GM23248 (cell line): ENCODE results near the gene SNX25. TPM values are rescaled to one million over a fixed set of nuclear protein-coding genes. Genes with fewer than 3 reads are reported as not detected.
A peak's percentile ranks its signal among the peaks of the same experiment; 100 is the strongest.

Source experiments
- DNase-seq: peaks from one replicate; pipeline ENCODE4 v3.0.0-alpha.2; 2015
- H2AFZ ChIP-seq: fragments of 200-600 bp; sonication (generic); 2 replicates; pipeline ENCODE4 v1.6.1; 2016; ENCODE audit warnings: antibody characterized with exemption
- H3F3A ChIP-seq: fragments of 200-600 bp; sonication (generic); 2 replicates; pipeline ENCODE4 v1.6.1; 2016; ENCODE audit warnings: mild to moderate bottlenecking, antibody characterized with exemption, mixed run types; ENCODE audit not compliant: insufficient read depth
- H3K27ac ChIP-seq: fragments of 200-600 bp; sonication (generic); 2 replicates; pipeline ENCODE4 v1.5.1; 2016; ENCODE audit warnings: mild to moderate bottlenecking
- H3K27me3 ChIP-seq: fragments of 200-600 bp; sonication (generic); replicated peaks from 2 replicates; pipeline ENCODE4 v1.6.1; 2016; ENCODE audit warnings: mild to moderate bottlenecking; ENCODE audit not compliant: insufficient read depth
- H3K36me3 ChIP-seq: fragments of 200-600 bp; sonication (generic); 2 replicates; pipeline ENCODE4 v1.6.1; 2016; ENCODE audit warnings: low read depth, mild to moderate bottlenecking
- H3K4me1 ChIP-seq: fragments of 200-600 bp; sonication (generic); 2 replicates; pipeline ENCODE4 v1.6.1; 2016; ENCODE audit warnings: mild to moderate bottlenecking; ENCODE audit not compliant: insufficient read depth
- H3K4me2 ChIP-seq: fragments of 200-600 bp; sonication (generic); one replicate; pipeline ENCODE4 v1.6.1; 2016; ENCODE audit warnings: mild to moderate bottlenecking; ENCODE audit not compliant: unreplicated experiment
- H3K4me3 ChIP-seq: fragments of 200-600 bp; sonication (generic); 2 replicates; pipeline ENCODE4 v1.5.1; 2016; ENCODE audit warnings: mild to moderate bottlenecking
- H3K79me2 ChIP-seq: fragments of 200-600 bp; sonication (generic); 2 replicates; pipeline ENCODE4 v1.6.1; 2016; ENCODE audit warnings: mild to moderate bottlenecking; ENCODE audit not compliant: insufficient read depth
- H3K9ac ChIP-seq: fragments of 200-600 bp; sonication (generic); 2 replicates; pipeline ENCODE4 v1.6.1; 2016; ENCODE audit warnings: mild to moderate bottlenecking
- H3K9me2 ChIP-seq: fragments of 200-600 bp; sonication (generic); 2 replicates; pipeline ENCODE4 v1.6.1; 2016; ENCODE audit warnings: mixed run types, mild to moderate bottlenecking, moderate library complexity; ENCODE audit not compliant: insufficient read depth
- H3K9me3 ChIP-seq: fragments of 200-600 bp; sonication (generic); one replicate; pipeline ENCODE4 v1.6.1; 2017; ENCODE audit warnings: low read depth
- H4K20me1 ChIP-seq: fragments of 200-600 bp; sonication (generic); 2 replicates; pipeline ENCODE4 v1.6.0; 2016; ENCODE audit not compliant: insufficient read depth
- EZH2 ChIP-seq: fragments of 200-600 bp; sonication (generic); IDR thresholded peaks from 2 replicates; pipeline ENCODE4 v1.6.1; 2018; ENCODE audit warnings: antibody characterized with exemption, mild to moderate bottlenecking; ENCODE audit not compliant: insufficient read depth, poor library complexity, severe bottlenecking
- EZH2phosphoT487 ChIP-seq: fragments of 200-600 bp; sonication (generic); IDR thresholded peaks from 2 replicates; pipeline ENCODE4 v1.6.1; 2018; ENCODE audit warnings: antibody characterized with exemption, moderate library complexity, mild to moderate bottlenecking, low read depth; ENCODE audit not compliant: insufficient read depth
- WGBS, 2 experiments: methylation state at CpG; one replicate each; pipeline ENCODE4 v1.1.6; 2015 to 2017; ENCODE audit warnings: low lambda C conversion rate in 2 of 2, low coverage in 1 of 2; ENCODE audit errors: missing lambda C conversion rate in 2 of 2; 5-methylcytosine and 5-hydroxymethylcytosine counted together
- in situ Hi-C: fragments of 300-500 bp; cut with MboI; formaldehyde crosslinking; loops from 2 replicates; pipeline ENCODE4 v1.15.0; 2020
- polyA plus RNA-seq: library from polyadenylated mRNA; unstranded; fragments of >200 nt; fragmentation: Nextera tagmentation; extraction: Ambion mirVana; gene quantifications from 2 replicates; pipeline ENCODE4 v1.2.1, GENCODE V29; 2016
- total RNA-seq: library from RNA; depleted of rRNA; stranded (reverse); fragments of >200 nt; shearing (Covaris generic); gene quantifications from 2 replicates; pipeline ENCODE4 v1.2.3, GENCODE V29; 2014

SNX25 gene
- total and polyA plus RNA-seq, 2 experiments from 2014 or later = 8.2 to 50.0 TPM

- Histone ChIP-seq H3K9ac (no peak overlapping the region), H3K9me2 (no peaks in the 10 kb centered on the region), H3K4me3 (no peak overlapping the region), H2AFZ (no peak overlapping the region), H3K4me2 (no peak overlapping the region), H3K9me3 (no peaks in the 10 kb centered on the region), H4K20me1 (no peaks in the 10 kb centered on the region), H3K36me3 (no peaks in the 10 kb centered on the region), H3F3A (peaks cover 25% of the 10 kb centered on the region), H3K27ac (no peak overlapping the region), H3K4me1 (peaks cover 38% of the 10 kb centered on the region), H3K27me3 (no peaks in the 10 kb centered on the region), H3K79me2 (peaks cover 99% of the 10 kb centered on the region)
- TF ChIP-seq EZH2 = no peak
- no peak for TF ChIP-seq EZH2phosphoT487
- 86 to 89% methylated on average over 6 of the region's 6 CpGs for WGBS, 2 experiments
- in situ Hi-C loops = no loop called here
- DNase-seq = no peak
Observed at GRCh38 chr4:185217408-185217975, 8.1 kb downstream of the SNX25 start.

- peaks cover 46% of the 10 kb centered on the region for H3K4me1 ChIP-seq
- in situ Hi-C loops = no loop called here
Observed at GRCh38 chr4:185218312-185218711, 8.9 kb downstream of the SNX25 start.

GRCh38 chr4:185219551-185220344 lies 10.3 kb downstream of the SNX25 start:
- H3F3A ChIP-seq = peaks cover 41% of the 10 kb centered on the region
- H3K4me3 ChIP-seq = peak overlapping the region; percentile 19; the same call in 1 of the 2 replicates
- WGBS, 2 experiments = 42 to 44% methylated on average over 3 of the region's 3 CpGs
- H3K27me3 ChIP-seq = no peaks in the 10 kb centered on the region
- peaks cover 54% of the 10 kb centered on the region for H3K4me1 ChIP-seq
- H4K20me1 ChIP-seq = no peaks in the 10 kb centered on the region
- H3K9me2 ChIP-seq = no peaks in the 10 kb centered on the region
- peak overlapping the region; percentile 22; the same call in 1 of the 2 replicates for H3K9ac ChIP-seq
- peak overlapping the region; percentile 47 for H3K27ac ChIP-seq
- peak; percentile 79 for DNase-seq
- in situ Hi-C loops = no loop called here
- TF ChIP-seq EZH2phosphoT487 (no peak), EZH2 (no peak)
- H3K36me3 ChIP-seq = no peaks in the 10 kb centered on the region
- no peaks in the 10 kb centered on the region for H3K9me3 ChIP-seq
- peak overlapping the region; percentile 55 for H3K4me2 ChIP-seq
- H3K79me2 ChIP-seq = peaks cover 93% of the 10 kb centered on the region
- 0 out of 2 replicates have a peak overlapping the region, but pooled peaks have one; percentile 32 for H2AFZ ChIP-seq

More at GRCh38 chr4:185218312-185218711, 8.9 kb downstream of the SNX25 start:
- no peaks in the 10 kb centered on the region for H3K9me2 ChIP-seq
- no peaks in the 10 kb centered on the region for H3K36me3 ChIP-seq
- H3K27ac ChIP-seq = no peak overlapping the region
- no peak for TF ChIP-seq EZH2phosphoT487
- no peak for TF ChIP-seq EZH2
- peaks cover 95% of the 10 kb centered on the region for H3K79me2 ChIP-seq
- DNase-seq = no peak
- no peak overlapping the region for H2AFZ ChIP-seq
- WGBS, 2 experiments = 95 to 100% methylated on average over 2 of the region's 2 CpGs
- H3K27me3 ChIP-seq = no peaks in the 10 kb centered on the region
- no peaks in the 10 kb centered on the region for H3K9me3 ChIP-seq
- no peak overlapping the region for H3K4me3 ChIP-seq
- no peak overlapping the region for H3K4me2 ChIP-seq
- H4K20me1 ChIP-seq = no peaks in the 10 kb centered on the region
- H3K9ac ChIP-seq = no peak overlapping the region
- H3F3A ChIP-seq = peaks cover 33% of the 10 kb centered on the region

- Histone ChIP-seq H3K4me3 (no peak overlapping the region), H3K36me3 (no peaks in the 10 kb centered on the region), H3K27ac (no peak overlapping the region), H3K4me1 (peaks cover 40% of the 10 kb centered on the region), H3K79me2 (peaks cover 93% of the 10 kb centered on the region), H3K9me2 (no peaks in the 10 kb centered on the region), H3K9ac (no peak overlapping the region), H3F3A (peaks cover 35% of the 10 kb centered on the region), H3K9me3 (no peaks in the 10 kb centered on the region), H2AFZ (no peak overlapping the region), H4K20me1 (no peaks in the 10 kb centered on the region), H3K4me2 (peak overlapping the region; percentile 16), H3K27me3 (no peaks in the 10 kb centered on the region)
- no peak for TF ChIP-seq EZH2
- 93 to 100% methylated on average over 2 of the region's 2 CpGs for WGBS, 2 experiments
- in situ Hi-C loops = no loop called here
- DNase-seq = no peak
Observed at GRCh38 chr4:185221491-185221890, 12.1 kb downstream of the SNX25 start.
